ENCODE results near the gene STK35.

STK35 gene

GRCh38 chr20:2137552-2138201 lies 36.0 kb downstream of the STK35 start:
- no peak for DNase-seq

GRCh38 chr20:2138396-2138795 lies 36.8 kb downstream of the STK35 start:
- no peak for DNase-seq

- no peak for DNase-seq
These were observed 37.6 kb downstream of the STK35 start for GRCh38 chr20:2139250-2139649.

GRCh38 chr20:2139736-2140135 lies 38.1 kb downstream of the STK35 start:
- DNase-seq: no peak

GRCh38 chr20:2140561-2140960 lies 38.9 kb downstream of the STK35 start:
- DNase-seq: no peak

GRCh38 chr20:2141600-2142575 lies 40.3 kb downstream of the STK35 start:
- DNase-seq: no peak

GRCh38 chr20:2142649-2143048 lies 41.0 kb downstream of the STK35 start:
- DNase-seq: no peak

- DNase-seq: no peak
These were observed 42.0 kb downstream of the STK35 start for GRCh38 chr20:2143594-2143993.

- no peak for DNase-seq
These were observed 43.2 kb downstream of the STK35 start for GRCh38 chr20:2144850-2145249.

- no peak for DNase-seq
These were observed 43.7 kb downstream of the STK35 start for GRCh38 chr20:2145376-2145775.

GRCh38 chr20:2146080-2146867 lies 44.6 kb downstream of the STK35 start:
- DNase-seq: no peak

- DNase-seq: no peak
These were observed 47.9 kb downstream of the STK35 start for GRCh38 chr20:2149507-2149906.

- DNase-seq: no peak
These were observed 49.0 kb downstream of the STK35 start for GRCh38 chr20:2150660-2151059.

- DNase-seq: no peak
These were observed 50.2 kb downstream of the STK35 start for GRCh38 chr20:2151858-2152281.

- DNase-seq: no peak
These were observed 50.7 kb downstream of the STK35 start for GRCh38 chr20:2152317-2152716.

GRCh38 chr20:2153326-2153725 lies 51.7 kb downstream of the STK35 start:
- no peak for DNase-seq

GRCh38 chr20:2156224-2156623 lies 54.6 kb downstream of the STK35 start:
- DNase-seq: no peak

- DNase-seq: no peak
These were observed 55.3 kb downstream of the STK35 start for GRCh38 chr20:2156666-2157624.

GRCh38 chr20:2162125-2162822 lies 60.6 kb downstream of the STK35 start:
- DNase-seq: no peak

GRCh38 chr20:2162823-2163166 lies 61.2 kb downstream of the STK35 start:
- no peak for DNase-seq

GRCh38 chr20:2163312-2163711 lies 61.7 kb downstream of the STK35 start:
- DNase-seq: no peak

- DNase-seq: no peak
These were observed 62.1 kb downstream of the STK35 start for GRCh38 chr20:2163757-2164156.
